GM12891 (cell line): Measurements from ENCODE around the gene EYS.
"Not testable (repeated sequence)": the region's sequence is repeated elsewhere in the genome, so short reads cannot be mapped to it uniquely, and the experiment has no call there.

Experiments
- DNase-seq: peaks from one replicate; pipeline ENCODE4 v3.0.0; 2011; ENCODE audit warnings: low spot score; ENCODE audit not compliant: insufficient read length
- FAIRE-seq: peaks from 2 replicates; lab custom pipeline; 2011; peaks lifted over from hg19 to GRCh38; lab: Jason Lieb, UNC
- PAX5 ChIP-seq: IDR thresholded peaks from 2 replicates; pipeline ENCODE4 v1.6.1; 2011; ENCODE audit warnings: low read length, moderate library complexity, mild to moderate bottlenecking; ENCODE audit not compliant: insufficient read depth, severe bottlenecking
- POLR2A ChIP-seq: IDR thresholded peaks from 2 replicates; pipeline ENCODE4 v1.6.1; 2011; ENCODE audit warnings: low read depth, low read length, control low read depth
- POLR2AphosphoS5 ChIP-seq: IDR thresholded peaks from 2 replicates; pipeline ENCODE4 v1.6.1; 2011; ENCODE audit warnings: low read depth, low read length, control low read depth
- POU2F2 ChIP-seq: IDR thresholded peaks from 2 replicates; pipeline ENCODE4 v1.6.1; 2011; ENCODE audit warnings: low read depth, mild to moderate bottlenecking, control low read depth, low read length, moderate library complexity
- SPI1 ChIP-seq: IDR thresholded peaks from 2 replicates; pipeline ENCODE4 v1.6.1; 2011; ENCODE audit warnings: low read depth, low read length, control low read depth
- TAF1 ChIP-seq: IDR thresholded peaks from 2 replicates; pipeline ENCODE4 v1.6.1; 2011; ENCODE audit warnings: low read depth, low read length, control low read depth

Gene EYS

DNA sequence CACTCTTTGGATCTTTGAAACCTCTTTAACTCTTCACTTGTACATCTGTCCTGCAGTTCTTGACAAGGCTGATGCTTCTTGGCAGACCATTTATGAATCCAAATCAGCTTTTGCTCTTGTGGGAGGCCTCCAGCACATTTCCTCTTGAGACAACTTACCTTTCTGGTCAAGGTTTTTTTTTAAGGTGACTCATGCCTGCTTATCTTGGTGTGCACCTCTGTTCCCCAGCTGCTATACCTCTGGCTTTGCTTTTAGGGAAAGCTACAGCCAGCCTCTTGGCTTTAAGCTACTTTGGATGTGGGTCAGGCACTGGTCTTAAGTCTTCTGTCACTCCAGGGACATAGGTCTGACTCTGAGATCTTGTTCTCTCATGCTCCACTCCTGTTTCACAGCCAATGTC is 1965.0 kb downstream of the EYS start:
- DNase-seq = no peak
- FAIRE-seq = no peak
- TF ChIP-seq TAF1 (no peak), PAX5 (no peak), SPI1 (no peak), POLR2A (no peak), POU2F2 (no peak)

DNA sequence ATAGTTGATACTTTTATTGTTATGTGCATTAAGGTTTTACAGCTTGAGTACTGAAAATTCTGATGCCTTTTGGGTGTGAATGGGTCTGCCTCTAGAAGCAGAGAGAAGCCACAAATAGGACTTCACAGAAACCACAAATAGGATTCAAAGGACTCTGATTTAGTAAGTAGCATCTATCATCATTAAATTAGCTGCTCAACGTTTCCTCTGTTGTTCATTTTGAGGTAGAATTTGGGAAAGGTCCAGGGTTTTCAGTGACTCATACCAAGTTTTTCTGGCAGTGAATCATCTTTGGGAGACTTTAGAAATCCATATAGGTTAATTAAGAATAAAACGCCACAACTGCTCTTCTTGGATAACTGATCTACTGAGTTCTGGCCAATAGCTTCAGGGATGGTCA is 1966.3 kb downstream of the EYS start:
- no peak for FAIRE-seq
- DNase-seq = no peak
- TF ChIP-seq SPI1 = no peak
- TF ChIP-seq POU2F2 = no peak
- TF ChIP-seq PAX5 = no peak
- no peak for TF ChIP-seq POLR2AphosphoS5
- no peak for TF ChIP-seq POLR2A
- no peak for TF ChIP-seq TAF1

DNA sequence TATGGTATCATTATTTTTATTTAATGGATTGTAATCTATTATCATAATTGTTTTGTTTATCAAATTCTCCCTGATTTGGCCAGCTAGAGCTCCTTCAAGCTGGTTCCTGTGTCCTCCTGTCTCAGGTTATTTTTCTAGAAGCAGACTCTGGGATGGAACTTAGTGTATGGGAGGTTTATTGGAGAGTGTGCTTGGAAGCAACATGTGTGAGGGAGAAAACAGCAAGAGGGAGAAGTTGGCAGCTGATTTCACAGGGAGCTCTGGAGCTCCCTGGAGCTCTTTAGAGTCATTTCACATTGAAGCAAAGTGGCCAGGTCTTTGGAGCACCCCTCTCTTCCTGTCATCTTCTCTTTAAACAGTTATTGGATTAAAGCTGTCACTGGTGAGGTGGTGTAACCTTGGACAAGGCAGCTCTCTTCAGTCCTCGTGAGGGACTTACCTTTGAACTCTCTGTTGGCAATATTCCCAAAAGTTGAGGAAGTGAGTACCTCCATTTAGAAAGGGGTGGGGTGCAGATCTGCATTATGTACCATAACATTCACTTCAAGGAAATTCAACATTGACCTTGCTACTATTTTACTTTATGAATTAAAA is 1967.8 kb downstream of the EYS start:
- FAIRE-seq (no peak), DNase-seq (no peak)
- TF ChIP-seq TAF1 (no peak), SPI1 (no peak), POLR2AphosphoS5 (no peak), PAX5 (no peak), POLR2A (no peak)

DNA sequence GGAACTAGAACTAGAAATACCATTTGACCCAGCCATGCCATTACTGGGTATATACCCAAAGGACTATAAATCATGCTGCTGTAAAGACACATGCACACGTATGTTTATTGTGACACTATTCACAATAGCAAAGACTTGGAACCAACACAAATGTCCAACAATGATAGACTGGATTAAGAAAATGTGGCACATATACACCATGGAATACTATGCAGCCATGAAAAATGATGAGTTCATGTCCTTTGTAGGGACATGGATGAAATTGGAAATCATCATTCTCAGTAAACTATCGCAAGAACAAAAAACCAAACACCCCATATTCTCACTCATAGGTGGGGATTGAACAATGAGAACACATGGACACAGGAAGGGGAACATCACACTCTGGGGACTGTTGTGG is 1968.8 kb downstream of the EYS start:
- not testable (repeated sequence) for FAIRE-seq

DNA sequence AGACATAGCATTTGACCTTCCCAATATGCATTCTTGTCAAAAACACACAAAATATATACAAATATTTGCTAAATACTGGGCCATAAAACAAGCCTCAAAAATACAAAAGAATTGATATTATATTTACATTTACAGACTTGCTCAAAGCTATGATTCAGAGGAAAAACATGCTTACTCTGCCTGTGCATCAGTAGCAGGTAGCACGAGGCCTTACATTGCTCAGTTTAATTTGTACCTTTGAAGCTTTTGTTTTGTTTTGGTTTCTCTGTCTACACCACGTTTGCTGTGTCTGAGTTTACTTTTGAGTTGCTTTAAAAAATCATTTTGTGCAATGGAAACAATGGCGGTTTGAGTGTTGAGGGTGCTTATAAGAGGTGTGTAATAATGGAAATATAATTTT is 1972.1 kb downstream of the EYS start:
- TF ChIP-seq PAX5 = no peak
- no peak for TF ChIP-seq POU2F2
- no peak for TF ChIP-seq TAF1
- DNase-seq = no peak
- FAIRE-seq = no peak

More for the DNA sequence above, 1968.8 kb downstream of the EYS start:
- not testable (repeated sequence) for DNase-seq

DNA sequence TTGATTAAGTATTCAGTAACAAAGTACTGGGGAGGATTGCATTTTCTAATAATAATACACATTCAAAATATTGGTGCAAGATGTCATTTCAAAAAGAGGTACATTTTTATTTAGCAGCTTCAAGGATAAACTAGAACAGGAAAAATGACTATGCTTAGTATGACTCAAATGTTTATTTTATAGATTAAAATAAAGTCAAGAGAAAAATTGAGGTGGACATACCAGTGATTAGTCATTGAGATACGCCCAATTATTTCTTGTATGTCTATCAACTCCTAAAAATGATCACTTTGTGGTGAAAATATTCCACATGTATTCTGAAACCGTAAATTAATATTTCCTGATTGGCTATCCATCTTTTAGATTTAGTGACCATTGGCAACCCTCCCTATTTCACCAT is 1974.7 kb downstream of the EYS start:
- DNase-seq (no peak), FAIRE-seq (no peak)
- TF ChIP-seq POLR2A (no peak), POU2F2 (no peak), PAX5 (no peak), SPI1 (no peak), POLR2AphosphoS5 (no peak), TAF1 (no peak)

DNA sequence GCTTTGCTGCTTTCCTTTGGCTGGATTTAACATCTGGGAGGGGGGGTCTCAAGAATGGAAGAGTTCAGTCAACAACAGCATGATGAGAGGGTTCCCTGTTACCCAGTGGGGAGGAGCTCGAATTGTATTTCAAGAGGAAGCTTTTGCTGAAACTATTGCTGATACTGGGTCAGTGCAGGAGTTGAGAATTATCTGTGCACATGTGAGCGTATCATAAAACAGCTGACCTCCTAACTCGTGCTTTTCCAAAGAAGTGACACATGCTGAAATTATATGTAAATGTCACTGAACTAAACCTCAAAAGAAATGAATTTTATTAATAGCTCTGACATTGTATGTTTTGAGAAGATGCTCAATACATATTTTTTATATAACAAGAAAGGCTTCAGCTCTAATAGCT is 1975.1 kb downstream of the EYS start:
- DNase-seq (no peak), FAIRE-seq (no peak)
- TF ChIP-seq PAX5 (no peak), TAF1 (no peak), POLR2A (no peak), SPI1 (no peak), POLR2AphosphoS5 (no peak), POU2F2 (no peak)

DNA sequence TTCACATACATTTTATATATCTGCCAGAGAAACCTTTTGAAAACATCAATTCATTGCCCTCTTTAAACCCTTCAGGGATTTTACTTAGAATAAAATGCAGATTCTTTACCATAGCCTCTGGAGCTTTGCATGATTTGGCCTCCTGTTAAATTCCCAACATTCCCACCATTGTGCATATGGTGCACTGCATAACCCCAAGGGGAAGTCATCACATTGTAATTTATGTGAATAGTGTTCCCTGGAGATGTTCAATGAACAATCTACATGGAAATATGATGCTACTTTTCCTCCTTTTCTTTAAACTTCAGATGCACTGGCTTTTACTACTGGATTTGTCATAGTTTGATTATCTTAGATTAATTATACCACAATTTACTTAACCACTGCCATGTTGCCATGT is 1976.7 kb downstream of the EYS start:
- no peak for FAIRE-seq
- no peak for DNase-seq
- TF ChIP-seq SPI1 (no peak), POLR2A (no peak), TAF1 (no peak), POU2F2 (no peak), POLR2AphosphoS5 (no peak), PAX5 (no peak)

DNA sequence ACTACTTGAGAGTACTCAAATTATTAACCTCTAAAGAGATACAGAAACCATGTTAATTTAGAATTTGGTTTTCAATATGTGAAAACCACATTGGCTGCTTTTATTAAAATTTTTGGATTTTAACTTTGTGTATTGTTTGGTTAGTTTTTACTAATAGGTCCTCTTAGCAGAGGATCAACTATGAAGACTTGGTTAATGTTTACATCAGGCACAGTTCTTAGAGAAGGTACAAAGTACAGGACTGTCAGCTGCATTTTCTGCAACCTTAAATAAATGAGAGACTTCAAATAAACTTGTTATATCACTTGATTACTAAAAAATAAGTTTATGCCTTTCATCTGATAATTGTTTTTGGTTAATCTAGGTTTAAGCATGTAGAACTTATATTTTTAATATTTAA is 1982.3 kb downstream of the EYS start:
- FAIRE-seq (no peak), DNase-seq (no peak)
- TF ChIP-seq SPI1 = no peak
- TF ChIP-seq POLR2A = no peak
- no peak for TF ChIP-seq POU2F2
- TF ChIP-seq POLR2AphosphoS5 = no peak
- TF ChIP-seq TAF1 = no peak
- TF ChIP-seq PAX5 = no peak

DNA sequence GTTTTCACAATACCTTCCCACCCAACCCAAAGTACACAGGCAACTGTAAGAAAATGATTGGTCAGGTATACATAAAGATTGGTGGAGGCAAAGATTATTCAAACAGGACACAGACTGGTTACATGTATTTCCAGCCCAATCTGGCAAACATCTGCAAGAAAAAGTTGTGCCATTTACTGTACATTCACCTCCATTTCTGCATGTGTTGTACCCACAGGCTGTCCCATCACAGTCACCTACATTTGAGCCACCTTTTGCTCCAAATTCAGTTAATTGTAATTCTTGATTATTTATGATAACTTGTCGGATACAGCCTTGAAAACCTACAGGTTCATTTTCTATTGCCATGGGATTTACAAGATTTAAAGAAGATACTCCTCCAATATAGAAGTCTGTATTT is 1985.8 kb downstream of the EYS start:
- TF ChIP-seq POLR2AphosphoS5 (no peak), POLR2A (no peak), SPI1 (no peak), POU2F2 (no peak)
- DNase-seq = no peak
- peak; percentile 9 for FAIRE-seq

DNA sequence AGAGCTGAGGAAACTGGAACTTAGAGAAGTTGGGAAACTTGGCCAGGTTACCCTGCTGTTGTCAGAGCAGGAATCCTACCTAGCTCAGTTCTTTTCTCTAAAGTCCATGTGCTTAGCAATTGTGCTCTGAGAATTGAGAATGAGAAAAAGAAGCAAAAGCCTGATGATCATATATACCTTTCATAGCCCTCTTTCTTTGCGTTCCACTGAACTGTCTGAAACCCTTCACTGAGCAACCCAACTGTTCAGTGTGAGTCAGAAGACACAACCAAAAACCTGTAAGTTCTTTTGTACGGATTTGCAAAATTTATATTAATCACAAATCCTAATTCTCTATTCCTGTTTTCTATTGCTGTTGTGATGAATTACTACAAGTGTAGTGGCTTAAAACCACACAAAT is 1990.9 kb downstream of the EYS start:
- FAIRE-seq (no peak), DNase-seq (no peak)
- TF ChIP-seq SPI1 (no peak), TAF1 (no peak), PAX5 (no peak), POLR2A (no peak)
